HepG2 (cell line): ENCODE data around the gene ZNF714. TPM values are rescaled to one million over a fixed set of nuclear protein-coding genes. Genes with fewer than 3 reads are reported as not detected.

ENCODE experiments used
- BHLHE40 ChIP-seq: IDR thresholded peaks from 2 replicates; pipeline ENCODE4 v1.6.1; 2011; ENCODE audit warnings: low read length, improper control_type of control experiment
- CCDC6 ChIP-seq: sonication (generic); formaldehyde crosslinking; IDR thresholded peaks from 2 replicates; pipeline ENCODE4 v1.8.1; 2022; ENCODE audit warnings: mild to moderate bottlenecking, missing genetic modification reagents, moderate library complexity
- GATAD1 ChIP-seq: IDR thresholded peaks from 2 replicates; pipeline ENCODE4 v1.6.1; 2016; ENCODE audit warnings: missing genetic modification reagents, missing compliant biosample characterization
- MAFF ChIP-seq: IDR thresholded peaks from 2 replicates; pipeline ENCODE4 v1.6.1; 2011; ENCODE audit warnings: low read depth, low read length, improper control_type of control experiment
- NFATC3 ChIP-seq: sonication (generic); formaldehyde crosslinking; IDR thresholded peaks from 2 replicates; pipeline ENCODE4 v1.5.1; 2020; ENCODE audit warnings: mild to moderate bottlenecking, missing genetic modification reagents
- NFYB ChIP-seq: sonication (generic); formaldehyde crosslinking; IDR thresholded peaks from 2 replicates; pipeline ENCODE4 v1.4.0; 2020; ENCODE audit warnings: missing genetic modification reagents
- SOX13 ChIP-seq, 3 experiments: fragments of 450-650 bp in 1 of 3; sonication (generic) in 1 of 3; formaldehyde crosslinking in 1 of 3; IDR thresholded peaks in 2 of 3; conservative IDR thresholded peaks in 1 of 3; 2 replicates each; pipeline versions ENCODE4 v1.5.0 to v1.6.1; 2016 to 2020; ENCODE audit warnings: antibody characterized with exemption in 1 of 3, mild to moderate bottlenecking in 1 of 3, missing compliant biosample characterization in 1 of 3, missing genetic modification reagents in 1 of 3, moderate library complexity in 1 of 3
- SOX5 ChIP-seq: IDR thresholded peaks from 2 replicates; pipeline ENCODE4 v1.6.1; 2016; ENCODE audit warnings: borderline replicate concordance
- SOX6 ChIP-seq, 2 experiments: fragments of 450-650 bp in 1 of 2; sonication (generic) in 1 of 2; formaldehyde crosslinking in 1 of 2; IDR thresholded peaks; 2 replicates each; pipeline versions ENCODE4 v1.4.0 to v1.6.1; 2017 to 2020; ENCODE audit warnings: antibody characterized with exemption in 1 of 2, mild to moderate bottlenecking in 1 of 2, missing genetic modification reagents in 1 of 2
- TBX3 ChIP-seq: fragments of 450-650 bp; IDR thresholded peaks from 2 replicates; pipeline ENCODE4 v1.6.1; 2017; ENCODE audit warnings: antibody characterized with exemption, mild to moderate bottlenecking, inconsistent platforms, borderline replicate concordance
- ZNF143 ChIP-seq: sonication (generic); formaldehyde crosslinking; IDR thresholded peaks from 2 replicates; pipeline ENCODE4 v1.4.0; 2020; ENCODE audit warnings: missing genetic modification reagents
- ZNF180 ChIP-seq: sonication (generic); formaldehyde crosslinking; IDR thresholded peaks from 2 replicates; pipeline ENCODE4 v1.4.0; 2020; ENCODE audit warnings: low read depth, missing genetic modification reagents, borderline replicate concordance
- ZNF205 ChIP-seq: IDR thresholded peaks from 2 replicates; pipeline ENCODE4 v1.6.1; 2018; ENCODE audit warnings: missing biosample characterization, missing genetic modification reagents
- ZNF501 ChIP-seq: sonication (generic); formaldehyde crosslinking; IDR thresholded peaks from 2 replicates; pipeline ENCODE4 v1.5.1; 2020; ENCODE audit warnings: mild to moderate bottlenecking, moderate library complexity, missing genetic modification reagents
- ZNF615 ChIP-seq: sonication (generic); formaldehyde crosslinking; IDR thresholded peaks from 2 replicates; pipeline ENCODE4 v1.5.0; 2020; ENCODE audit warnings: mild to moderate bottlenecking, missing genetic modification reagents, borderline replicate concordance
- polyA plus RNA-seq, 8 experiments: library from polyadenylated mRNA; depleted of rRNA in 3 of 8; stranded (reverse) in 7 of 8; unstranded in 1 of 8; fragments of >200 nt; fragmentation: Illumina TruSeq in 4 of 8; extraction: Trizol in 4 of 8; gene quantifications; 2 replicates each; pipeline versions ENCODE4 v1.2.1 to v1.2.3, GENCODE V29; 2011 to 2016; ENCODE audit warnings: low read depth in 4 of 8, missing spikeins in 1 of 8, mixed read lengths in 1 of 8; ENCODE audit not compliant: insufficient read depth in 1 of 8
- total RNA-seq, 5 experiments: library from RNA; depleted of rRNA; stranded (reverse); fragments of >200 nt; fragmentation: Illumina TruSeq; extraction: Trizol; gene quantifications; 2 replicates each; pipeline ENCODE4 v1.2.3, GENCODE V29; 2016; ENCODE audit warnings: low read depth in 1 of 5
- TF ChIP-seq, protein P1 (sequence below): sonication (generic); formaldehyde crosslinking; IDR thresholded peaks from 2 replicates; pipeline ENCODE4 v1.5.0; 2020; ENCODE audit warnings: missing genetic modification reagents
- TF ChIP-seq, protein P2 (sequence below): IDR thresholded peaks from 2 replicates; pipeline ENCODE4 v1.6.1; 2016; ENCODE audit warnings: missing biosample characterization, missing genetic modification reagents, low read depth
- TF ChIP-seq, protein P3 (sequence below): sonication (generic); formaldehyde crosslinking; IDR thresholded peaks from 2 replicates; pipeline ENCODE4 v1.5.1; 2020; ENCODE audit warnings: missing genetic modification reagents, mild to moderate bottlenecking, borderline replicate concordance
- TF ChIP-seq, protein P4 (sequence below): sonication (generic); formaldehyde crosslinking; IDR thresholded peaks from 2 replicates; pipeline ENCODE4 v1.4.0; 2020; ENCODE audit warnings: mild to moderate bottlenecking, low read depth, missing genetic modification reagents
- TF ChIP-seq, protein P5 (sequence below): sonication (generic); formaldehyde crosslinking; IDR thresholded peaks from 2 replicates; pipeline ENCODE4 v1.4.0; 2020; ENCODE audit warnings: missing genetic modification reagents

Gene ZNF714
- total and polyA plus RNA-seq, 2 of the 13 experiments (the other 11 are each of a cell fraction or from before 2014, with no cell fraction given): 6.7 to 27.8 TPM

DNA sequence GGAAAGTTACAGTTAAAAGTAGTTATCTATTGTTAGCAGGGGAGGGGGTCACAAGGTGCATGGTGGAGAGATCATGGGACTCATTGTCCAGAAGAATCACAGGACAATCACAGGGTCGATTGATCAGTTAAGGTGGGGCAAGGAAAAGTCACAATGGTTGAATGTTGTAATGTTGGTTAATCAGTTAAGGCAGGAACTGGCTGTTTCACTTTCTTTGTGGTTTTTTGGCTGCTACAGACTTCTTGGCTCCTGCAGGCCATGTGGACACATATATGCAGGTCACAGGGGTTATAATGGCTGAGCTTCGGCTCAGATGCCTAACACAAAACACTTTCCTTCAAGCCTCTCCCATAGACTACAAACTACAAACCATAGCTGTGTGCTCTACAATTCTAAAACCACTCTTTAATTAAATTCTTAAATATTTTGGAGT is 52.9 kb downstream of the ZNF714 start (continued):
- TF ChIP-seq, protein P1, sequence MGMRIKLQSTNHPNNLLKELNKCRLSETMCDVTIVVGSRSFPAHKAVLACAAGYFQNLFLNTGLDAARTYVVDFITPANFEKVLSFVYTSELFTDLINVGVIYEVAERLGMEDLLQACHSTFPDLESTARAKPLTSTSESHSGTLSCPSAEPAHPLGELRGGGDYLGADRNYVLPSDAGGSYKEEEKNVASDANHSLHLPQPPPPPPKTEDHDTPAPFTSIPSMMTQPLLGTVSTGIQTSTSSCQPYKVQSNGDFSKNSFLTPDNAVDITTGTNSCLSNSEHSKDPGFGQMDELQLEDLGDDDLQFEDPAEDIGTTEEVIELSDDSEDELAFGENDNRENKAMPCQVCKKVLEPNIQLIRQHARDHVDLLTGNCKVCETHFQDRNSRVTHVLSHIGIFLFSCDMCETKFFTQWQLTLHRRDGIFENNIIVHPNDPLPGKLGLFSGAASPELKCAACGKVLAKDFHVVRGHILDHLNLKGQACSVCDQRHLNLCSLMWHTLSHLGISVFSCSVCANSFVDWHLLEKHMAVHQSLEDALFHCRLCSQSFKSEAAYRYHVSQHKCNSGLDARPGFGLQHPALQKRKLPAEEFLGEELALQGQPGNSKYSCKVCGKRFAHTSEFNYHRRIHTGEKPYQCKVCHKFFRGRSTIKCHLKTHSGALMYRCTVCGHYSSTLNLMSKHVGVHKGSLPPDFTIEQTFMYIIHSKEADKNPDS (CRISPR knock-in tag): no peak
- TF ChIP-seq SOX5 (peak; percentile 46; the same call in 1 of the 2 replicates), BHLHE40 (no peak), SOX13 (IDR thresholded peaks at IDR 0.05) (no peak; the same call in 1 of the 2 replicates), SOX13 (CRISPR knock-in tag; conservative IDR thresholded peaks at IDR 0.05 in 1 of 2, IDR thresholded peaks at IDR 0.05 in 1 of 2) (peak in 1 of 2 experiments; percentile 94; a peak in 2 of 4 replicates), ZNF205 (CRISPR knock-in tag) (no peak), ZNF180 (CRISPR knock-in tag) (no peak), ZNF143 (CRISPR knock-in tag) (no peak), ZNF615 (CRISPR knock-in tag) (no peak), GATAD1 (CRISPR knock-in tag) (no peak), TBX3 (no peak), SOX6 (IDR thresholded peaks at IDR 0.05) (no peak), SOX6 (CRISPR knock-in tag; IDR thresholded peaks at IDR 0.05) (peak; percentile 44), CCDC6 (CRISPR knock-in tag) (no peak), MAFF (no peak), ZNF501 (CRISPR knock-in tag) (no peak), NFYB (no peak), NFATC3 (CRISPR knock-in tag) (no peak)
- TF ChIP-seq, protein P2, sequence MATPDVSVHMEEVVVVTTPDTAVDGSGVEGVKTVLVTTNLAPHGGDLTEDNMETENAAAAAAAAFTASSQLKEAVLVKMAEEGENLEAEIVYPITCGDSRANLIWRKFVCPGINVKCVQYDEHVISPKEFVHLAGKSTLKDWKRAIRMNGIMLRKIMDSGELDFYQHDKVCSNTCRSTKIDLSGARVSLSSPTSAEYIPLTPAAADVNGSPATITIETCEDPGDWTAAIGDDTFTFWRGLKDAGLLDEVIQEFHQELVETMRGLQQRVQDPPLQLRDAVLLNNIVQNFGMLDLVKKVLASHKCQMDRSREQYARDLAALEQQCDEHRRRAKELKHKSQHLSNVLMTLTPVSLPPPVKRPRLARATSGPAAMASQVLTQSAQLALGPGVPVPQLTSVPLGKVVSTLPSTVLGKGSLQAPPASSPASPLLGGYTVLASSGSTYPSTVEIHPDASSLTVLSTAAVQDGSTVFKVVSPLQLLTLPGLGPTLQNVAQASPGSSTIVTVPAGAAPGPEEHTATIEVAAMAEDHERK: no peak
- TF ChIP-seq, protein P3, sequence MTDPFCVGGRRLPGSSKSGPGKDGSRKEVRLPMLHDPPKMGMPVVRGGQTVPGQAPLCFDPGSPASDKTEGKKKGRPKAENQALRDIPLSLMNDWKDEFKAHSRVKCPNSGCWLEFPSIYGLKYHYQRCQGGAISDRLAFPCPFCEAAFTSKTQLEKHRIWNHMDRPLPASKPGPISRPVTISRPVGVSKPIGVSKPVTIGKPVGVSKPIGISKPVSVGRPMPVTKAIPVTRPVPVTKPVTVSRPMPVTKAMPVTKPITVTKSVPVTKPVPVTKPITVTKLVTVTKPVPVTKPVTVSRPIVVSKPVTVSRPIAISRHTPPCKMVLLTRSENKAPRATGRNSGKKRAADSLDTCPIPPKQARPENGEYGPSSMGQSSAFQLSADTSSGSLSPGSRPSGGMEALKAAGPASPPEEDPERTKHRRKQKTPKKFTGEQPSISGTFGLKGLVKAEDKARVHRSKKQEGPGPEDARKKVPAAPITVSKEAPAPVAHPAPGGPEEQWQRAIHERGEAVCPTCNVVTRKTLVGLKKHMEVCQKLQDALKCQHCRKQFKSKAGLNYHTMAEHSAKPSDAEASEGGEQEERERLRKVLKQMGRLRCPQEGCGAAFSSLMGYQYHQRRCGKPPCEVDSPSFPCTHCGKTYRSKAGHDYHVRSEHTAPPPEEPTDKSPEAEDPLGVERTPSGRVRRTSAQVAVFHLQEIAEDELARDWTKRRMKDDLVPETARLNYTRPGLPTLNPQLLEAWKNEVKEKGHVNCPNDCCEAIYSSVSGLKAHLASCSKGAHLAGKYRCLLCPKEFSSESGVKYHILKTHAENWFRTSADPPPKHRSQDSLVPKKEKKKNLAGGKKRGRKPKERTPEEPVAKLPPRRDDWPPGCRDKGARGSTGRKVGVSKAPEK (CRISPR knock-in tag): no peak
- TF ChIP-seq, protein P4, sequence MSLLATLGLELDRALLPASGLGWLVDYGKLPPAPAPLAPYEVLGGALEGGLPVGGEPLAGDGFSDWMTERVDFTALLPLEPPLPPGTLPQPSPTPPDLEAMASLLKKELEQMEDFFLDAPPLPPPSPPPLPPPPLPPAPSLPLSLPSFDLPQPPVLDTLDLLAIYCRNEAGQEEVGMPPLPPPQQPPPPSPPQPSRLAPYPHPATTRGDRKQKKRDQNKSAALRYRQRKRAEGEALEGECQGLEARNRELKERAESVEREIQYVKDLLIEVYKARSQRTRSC (CRISPR knock-in tag): no peak
- TF ChIP-seq, protein P5, sequence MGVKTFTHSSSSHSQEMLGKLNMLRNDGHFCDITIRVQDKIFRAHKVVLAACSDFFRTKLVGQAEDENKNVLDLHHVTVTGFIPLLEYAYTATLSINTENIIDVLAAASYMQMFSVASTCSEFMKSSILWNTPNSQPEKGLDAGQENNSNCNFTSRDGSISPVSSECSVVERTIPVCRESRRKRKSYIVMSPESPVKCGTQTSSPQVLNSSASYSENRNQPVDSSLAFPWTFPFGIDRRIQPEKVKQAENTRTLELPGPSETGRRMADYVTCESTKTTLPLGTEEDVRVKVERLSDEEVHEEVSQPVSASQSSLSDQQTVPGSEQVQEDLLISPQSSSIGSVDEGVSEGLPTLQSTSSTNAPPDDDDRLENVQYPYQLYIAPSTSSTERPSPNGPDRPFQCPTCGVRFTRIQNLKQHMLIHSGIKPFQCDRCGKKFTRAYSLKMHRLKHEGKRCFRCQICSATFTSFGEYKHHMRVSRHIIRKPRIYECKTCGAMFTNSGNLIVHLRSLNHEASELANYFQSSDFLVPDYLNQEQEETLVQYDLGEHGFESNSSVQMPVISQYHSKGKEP (CRISPR knock-in tag): no peak
